ENCODE results near the gene CD34.

CD34 gene

DNA sequence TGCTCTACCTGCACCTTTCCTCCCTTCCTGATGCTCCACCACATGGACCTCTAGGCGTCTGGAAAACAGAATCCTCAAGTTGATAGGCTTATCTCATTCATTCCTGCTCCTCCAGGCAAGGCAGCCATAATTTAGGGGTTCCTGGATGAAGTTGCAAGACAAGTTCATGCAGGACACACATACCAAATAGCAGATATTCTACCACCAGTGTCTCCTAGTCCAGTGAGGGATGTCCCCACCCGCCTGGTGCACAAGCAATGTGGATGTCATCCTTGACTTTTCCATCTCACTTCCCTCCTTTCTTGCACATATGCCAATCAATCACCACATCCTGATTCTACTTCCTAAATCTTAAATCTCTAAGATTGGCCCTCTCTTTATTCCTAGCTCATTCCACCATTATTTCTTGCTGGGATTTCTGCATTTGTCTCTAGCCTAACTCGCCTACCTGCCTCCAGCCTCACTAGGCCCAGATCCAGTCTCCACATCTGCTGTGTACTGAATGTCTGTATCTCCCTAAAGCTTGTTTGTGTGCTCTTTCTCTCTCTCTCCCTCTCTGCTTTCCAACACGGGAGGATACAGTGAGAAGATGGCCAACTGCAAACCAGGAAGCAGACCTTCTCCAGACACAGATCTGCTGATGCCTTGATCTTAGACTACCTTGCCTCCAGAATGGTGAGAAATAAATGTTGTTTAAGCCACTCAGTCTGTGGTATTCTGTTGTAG is 40.5 kb downstream of the CD34 start:
- no peak for ATAC-seq
- TF ChIP-seq, protein P1, sequence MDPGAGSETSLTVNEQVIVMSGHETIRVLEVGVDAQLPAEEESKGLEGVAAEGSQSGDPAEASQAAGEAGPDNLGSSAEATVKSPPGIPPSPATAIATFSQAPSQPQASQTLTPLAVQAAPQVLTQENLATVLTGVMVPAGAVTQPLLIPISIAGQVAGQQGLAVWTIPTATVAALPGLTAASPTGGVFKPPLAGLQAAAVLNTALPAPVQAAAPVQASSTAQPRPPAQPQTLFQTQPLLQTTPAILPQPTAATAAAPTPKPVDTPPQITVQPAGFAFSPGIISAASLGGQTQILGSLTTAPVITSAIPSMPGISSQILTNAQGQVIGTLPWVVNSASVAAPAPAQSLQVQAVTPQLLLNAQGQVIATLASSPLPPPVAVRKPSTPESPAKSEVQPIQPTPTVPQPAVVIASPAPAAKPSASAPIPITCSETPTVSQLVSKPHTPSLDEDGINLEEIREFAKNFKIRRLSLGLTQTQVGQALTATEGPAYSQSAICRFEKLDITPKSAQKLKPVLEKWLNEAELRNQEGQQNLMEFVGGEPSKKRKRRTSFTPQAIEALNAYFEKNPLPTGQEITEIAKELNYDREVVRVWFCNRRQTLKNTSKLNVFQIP (CRISPR knock-in tag; IDR thresholded peaks at IDR 0.05; ENCODE audit: borderline replicate concordance, low read depth): no peak
- TF ChIP-seq, protein P2, sequence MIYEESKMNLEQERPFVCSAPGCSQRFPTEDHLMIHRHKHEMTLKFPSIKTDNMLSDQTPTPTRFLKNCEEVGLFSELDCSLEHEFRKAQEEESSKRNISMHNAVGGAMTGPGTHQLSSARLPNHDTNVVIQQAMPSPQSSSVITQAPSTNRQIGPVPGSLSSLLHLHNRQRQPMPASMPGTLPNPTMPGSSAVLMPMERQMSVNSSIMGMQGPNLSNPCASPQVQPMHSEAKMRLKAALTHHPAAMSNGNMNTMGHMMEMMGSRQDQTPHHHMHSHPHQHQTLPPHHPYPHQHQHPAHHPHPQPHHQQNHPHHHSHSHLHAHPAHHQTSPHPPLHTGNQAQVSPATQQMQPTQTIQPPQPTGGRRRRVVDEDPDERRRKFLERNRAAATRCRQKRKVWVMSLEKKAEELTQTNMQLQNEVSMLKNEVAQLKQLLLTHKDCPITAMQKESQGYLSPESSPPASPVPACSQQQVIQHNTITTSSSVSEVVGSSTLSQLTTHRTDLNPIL (CRISPR knock-in tag; IDR thresholded peaks at IDR 0.05; ENCODE audit: low read depth): no peak
- TF ChIP-seq TCF4 (CRISPR knock-in tag; IDR thresholded peaks at IDR 0.05; ENCODE audit: borderline replicate concordance) (no peak), ARNTL (CRISPR knock-in tag; IDR thresholded peaks at IDR 0.05; ENCODE audit: borderline replicate concordance, low read depth) (no peak), SNAI2 (CRISPR knock-in tag; IDR thresholded peaks at IDR 0.05) (no peak), ZFP30 (CRISPR knock-in tag; IDR thresholded peaks at IDR 0.05) (no peak), ZNF565 (CRISPR knock-in tag; conservative IDR thresholded peaks at IDR 0.05; ENCODE audit: low read depth) (no peak)
- TF ChIP-seq, protein P3, sequence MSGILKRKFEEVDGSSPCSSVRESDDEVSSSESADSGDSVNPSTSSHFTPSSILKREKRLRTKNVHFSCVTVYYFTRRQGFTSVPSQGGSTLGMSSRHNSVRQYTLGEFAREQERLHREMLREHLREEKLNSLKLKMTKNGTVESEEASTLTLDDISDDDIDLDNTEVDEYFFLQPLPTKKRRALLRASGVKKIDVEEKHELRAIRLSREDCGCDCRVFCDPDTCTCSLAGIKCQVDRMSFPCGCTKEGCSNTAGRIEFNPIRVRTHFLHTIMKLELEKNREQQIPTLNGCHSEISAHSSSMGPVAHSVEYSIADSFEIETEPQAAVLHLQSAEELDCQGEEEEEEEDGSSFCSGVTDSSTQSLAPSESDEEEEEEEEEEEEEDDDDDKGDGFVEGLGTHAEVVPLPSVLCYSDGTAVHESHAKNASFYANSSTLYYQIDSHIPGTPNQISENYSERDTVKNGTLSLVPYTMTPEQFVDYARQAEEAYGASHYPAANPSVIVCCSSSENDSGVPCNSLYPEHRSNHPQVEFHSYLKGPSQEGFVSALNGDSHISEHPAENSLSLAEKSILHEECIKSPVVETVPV (CRISPR knock-in tag; IDR thresholded peaks at IDR 0.05): no peak
- TF ChIP-seq, protein P4, sequence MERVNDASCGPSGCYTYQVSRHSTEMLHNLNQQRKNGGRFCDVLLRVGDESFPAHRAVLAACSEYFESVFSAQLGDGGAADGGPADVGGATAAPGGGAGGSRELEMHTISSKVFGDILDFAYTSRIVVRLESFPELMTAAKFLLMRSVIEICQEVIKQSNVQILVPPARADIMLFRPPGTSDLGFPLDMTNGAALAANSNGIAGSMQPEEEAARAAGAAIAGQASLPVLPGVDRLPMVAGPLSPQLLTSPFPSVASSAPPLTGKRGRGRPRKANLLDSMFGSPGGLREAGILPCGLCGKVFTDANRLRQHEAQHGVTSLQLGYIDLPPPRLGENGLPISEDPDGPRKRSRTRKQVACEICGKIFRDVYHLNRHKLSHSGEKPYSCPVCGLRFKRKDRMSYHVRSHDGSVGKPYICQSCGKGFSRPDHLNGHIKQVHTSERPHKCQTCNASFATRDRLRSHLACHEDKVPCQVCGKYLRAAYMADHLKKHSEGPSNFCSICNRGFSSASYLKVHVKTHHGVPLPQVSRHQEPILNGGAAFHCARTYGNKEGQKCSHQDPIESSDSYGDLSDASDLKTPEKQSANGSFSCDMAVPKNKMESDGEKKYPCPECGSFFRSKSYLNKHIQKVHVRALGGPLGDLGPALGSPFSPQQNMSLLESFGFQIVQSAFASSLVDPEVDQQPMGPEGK (CRISPR knock-in tag; IDR thresholded peaks at IDR 0.05; ENCODE audit: borderline replicate concordance): no peak

DNA sequence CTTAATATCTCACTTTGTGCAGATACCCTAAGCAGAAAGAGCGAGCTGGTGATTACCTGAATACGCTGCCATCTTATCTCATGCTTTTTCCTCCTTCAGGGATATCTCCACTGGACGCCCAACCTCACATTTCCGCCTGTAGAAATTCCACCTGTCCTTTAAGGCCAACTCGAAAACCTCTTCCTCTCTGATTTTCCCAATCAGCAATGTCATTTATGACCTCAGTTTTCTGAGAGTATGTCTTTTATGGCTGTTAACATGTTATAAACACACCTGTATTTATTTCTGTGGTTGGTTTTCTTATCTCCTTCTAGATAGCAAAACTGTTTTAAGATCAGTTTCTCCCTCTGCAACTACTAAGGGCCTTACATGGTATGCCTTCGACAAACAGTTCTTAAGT is 41.1 kb downstream of the CD34 start:
- no peak for TF ChIP-seq ZNF70 (CRISPR knock-in tag; IDR thresholded peaks at IDR 0.05)
- TF ChIP-seq, protein P5, sequence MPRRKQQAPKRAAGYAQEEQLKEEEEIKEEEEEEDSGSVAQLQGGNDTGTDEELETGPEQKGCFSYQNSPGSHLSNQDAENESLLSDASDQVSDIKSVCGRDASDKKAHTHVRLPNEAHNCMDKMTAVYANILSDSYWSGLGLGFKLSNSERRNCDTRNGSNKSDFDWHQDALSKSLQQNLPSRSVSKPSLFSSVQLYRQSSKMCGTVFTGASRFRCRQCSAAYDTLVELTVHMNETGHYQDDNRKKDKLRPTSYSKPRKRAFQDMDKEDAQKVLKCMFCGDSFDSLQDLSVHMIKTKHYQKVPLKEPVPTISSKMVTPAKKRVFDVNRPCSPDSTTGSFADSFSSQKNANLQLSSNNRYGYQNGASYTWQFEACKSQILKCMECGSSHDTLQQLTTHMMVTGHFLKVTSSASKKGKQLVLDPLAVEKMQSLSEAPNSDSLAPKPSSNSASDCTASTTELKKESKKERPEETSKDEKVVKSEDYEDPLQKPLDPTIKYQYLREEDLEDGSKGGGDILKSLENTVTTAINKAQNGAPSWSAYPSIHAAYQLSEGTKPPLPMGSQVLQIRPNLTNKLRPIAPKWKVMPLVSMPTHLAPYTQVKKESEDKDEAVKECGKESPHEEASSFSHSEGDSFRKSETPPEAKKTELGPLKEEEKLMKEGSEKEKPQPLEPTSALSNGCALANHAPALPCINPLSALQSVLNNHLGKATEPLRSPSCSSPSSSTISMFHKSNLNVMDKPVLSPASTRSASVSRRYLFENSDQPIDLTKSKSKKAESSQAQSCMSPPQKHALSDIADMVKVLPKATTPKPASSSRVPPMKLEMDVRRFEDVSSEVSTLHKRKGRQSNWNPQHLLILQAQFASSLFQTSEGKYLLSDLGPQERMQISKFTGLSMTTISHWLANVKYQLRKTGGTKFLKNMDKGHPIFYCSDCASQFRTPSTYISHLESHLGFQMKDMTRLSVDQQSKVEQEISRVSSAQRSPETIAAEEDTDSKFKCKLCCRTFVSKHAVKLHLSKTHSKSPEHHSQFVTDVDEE (CRISPR knock-in tag; IDR thresholded peaks at IDR 0.05): no peak
- TF ChIP-seq SNAI2 (CRISPR knock-in tag; IDR thresholded peaks at IDR 0.05): no peak
- ATAC-seq: no peak

DNA sequence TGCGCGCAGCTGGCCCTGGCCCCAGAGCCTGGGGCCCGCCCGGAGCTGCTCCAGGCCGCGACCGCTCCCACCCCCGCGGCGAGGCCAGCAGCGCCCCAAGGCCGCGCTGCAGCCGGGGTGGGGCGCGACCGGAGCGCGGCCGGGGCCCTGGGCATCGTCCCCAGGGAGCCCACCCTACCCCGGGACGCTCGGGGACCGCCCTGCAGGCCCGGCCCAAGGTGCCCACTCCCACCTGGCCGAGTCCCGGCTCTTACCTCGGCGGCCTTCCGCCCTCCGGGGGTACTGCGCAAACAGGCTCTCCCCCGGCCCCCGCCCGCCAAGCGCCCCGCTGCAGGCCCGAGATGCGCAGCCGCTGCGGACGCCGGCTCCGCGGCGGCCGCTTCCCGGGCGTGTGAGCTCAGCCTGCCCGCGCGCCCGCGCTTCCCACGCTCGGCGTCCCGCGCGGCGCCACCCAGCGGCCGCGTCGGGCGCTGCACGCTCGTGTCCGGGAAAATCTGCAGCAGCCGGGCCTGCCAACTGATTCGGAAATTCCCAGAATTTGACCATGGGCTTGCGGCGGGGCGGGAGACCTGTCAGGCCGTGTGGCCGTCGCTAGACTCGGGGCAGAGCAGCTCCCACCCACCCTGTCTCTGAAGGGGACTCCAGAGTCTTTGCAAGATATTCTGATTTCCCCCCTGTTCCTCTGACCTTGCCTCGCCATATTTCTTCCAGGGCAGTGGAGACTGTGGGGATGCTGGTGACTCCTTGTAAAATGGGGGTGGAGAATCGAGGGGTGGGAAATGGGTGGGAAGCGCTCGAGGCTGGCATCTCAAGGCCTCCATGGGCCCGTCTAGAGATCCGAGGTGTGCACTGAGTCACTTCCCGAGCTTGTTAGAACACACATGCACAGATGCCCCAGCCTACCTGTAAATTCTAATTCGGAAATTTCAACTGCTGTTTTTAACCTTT is 41.9 kb downstream of the CD34 start:
- no peak for TF ChIP-seq ZNF565 (CRISPR knock-in tag; conservative IDR thresholded peaks at IDR 0.05; ENCODE audit: low read depth)
- TF ChIP-seq ZNF8 (CRISPR knock-in tag; IDR thresholded peaks at IDR 0.05): no peak
- TF ChIP-seq, protein P5 (CRISPR knock-in tag; IDR thresholded peaks at IDR 0.05): 0 out of 2 replicates have a peak, but pooled peaks have one; percentile 32
- no peak for TF ChIP-seq TCF4 (CRISPR knock-in tag; IDR thresholded peaks at IDR 0.05; ENCODE audit: borderline replicate concordance)
- no peak for TF ChIP-seq ZFP3 (CRISPR knock-in tag; IDR thresholded peaks at IDR 0.05)
- no peak for TF ChIP-seq RARB (CRISPR knock-in tag; IDR thresholded peaks at IDR 0.05)
- peak; percentile 87 for ATAC-seq

Measured in SK-N-SH treated with all-trans-retinoic acid at 6 μM for 48 hours (cell line).